BJ (cell line): ENCODE results near the gene GMNN. TPM values are rescaled to one million over a fixed set of nuclear protein-coding genes. Genes with fewer than 3 reads are reported as not detected.

Source experiments
- CTCF ChIA-PET: fragments of 350-600 bp; formaldehyde crosslinking; extraction: SDS; loops from one replicate; lab custom pipeline; 2021; ENCODE audit warnings: antibody characterized with exemption, inconsistent platforms; lab: Yijun Ruan, JAX
- POLR2A ChIA-PET: fragments of 300-600 bp; sonication (Branson Sonifier 250); formaldehyde crosslinking; extraction: SDS; loops from one replicate; lab custom pipeline; 2021; ENCODE audit warnings: antibody characterized with exemption; lab: Charles Lee
- DNase-seq: peaks from one replicate; pipeline ENCODE4 v3.0.0-alpha.2; 2011; ENCODE audit warnings: low read depth
- H3K27me3 ChIP-seq: 2 replicates; pipeline ENCODE4 v1.6.0; 2011; ENCODE audit warnings: low read length; ENCODE audit not compliant: control insufficient read depth, insufficient read depth
- H3K36me3 ChIP-seq: 2 replicates; pipeline ENCODE4 v1.5.1; 2011; ENCODE audit warnings: low read length; ENCODE audit not compliant: control insufficient read depth, insufficient read depth
- H3K4me3 ChIP-seq: 2 replicates; pipeline ENCODE4 v1.5.1; 2011; ENCODE audit warnings: low read depth, mild to moderate bottlenecking, control low read depth, low read length
- polyA plus RNA-seq: library from polyadenylated mRNA; depleted of rRNA; stranded (reverse); fragments of >200 nt; gene quantifications from 2 replicates; pipeline ENCODE4 v1.2.3, GENCODE V29; 2011
- TF ChIP-seq, protein P1 (sequence below): IDR thresholded peaks from 2 replicates; pipeline ENCODE4 v1.5.1; 2011; ENCODE audit warnings: low read depth, mild to moderate bottlenecking, control low read depth, inconsistent platforms, low read length, moderate library complexity; ENCODE audit not compliant: insufficient read depth

GMNN gene
- polyA plus RNA-seq, 1 experiment = 13.4 TPM

GRCh38 chr6:24768361-24768760, 6.4 kb upstream of the GMNN start:
- TF ChIP-seq, protein P1, sequence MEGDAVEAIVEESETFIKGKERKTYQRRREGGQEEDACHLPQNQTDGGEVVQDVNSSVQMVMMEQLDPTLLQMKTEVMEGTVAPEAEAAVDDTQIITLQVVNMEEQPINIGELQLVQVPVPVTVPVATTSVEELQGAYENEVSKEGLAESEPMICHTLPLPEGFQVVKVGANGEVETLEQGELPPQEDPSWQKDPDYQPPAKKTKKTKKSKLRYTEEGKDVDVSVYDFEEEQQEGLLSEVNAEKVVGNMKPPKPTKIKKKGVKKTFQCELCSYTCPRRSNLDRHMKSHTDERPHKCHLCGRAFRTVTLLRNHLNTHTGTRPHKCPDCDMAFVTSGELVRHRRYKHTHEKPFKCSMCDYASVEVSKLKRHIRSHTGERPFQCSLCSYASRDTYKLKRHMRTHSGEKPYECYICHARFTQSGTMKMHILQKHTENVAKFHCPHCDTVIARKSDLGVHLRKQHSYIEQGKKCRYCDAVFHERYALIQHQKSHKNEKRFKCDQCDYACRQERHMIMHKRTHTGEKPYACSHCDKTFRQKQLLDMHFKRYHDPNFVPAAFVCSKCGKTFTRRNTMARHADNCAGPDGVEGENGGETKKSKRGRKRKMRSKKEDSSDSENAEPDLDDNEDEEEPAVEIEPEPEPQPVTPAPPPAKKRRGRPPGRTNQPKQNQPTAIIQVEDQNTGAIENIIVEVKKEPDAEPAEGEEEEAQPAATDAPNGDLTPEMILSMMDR = no peak
- no peaks in the 10 kb centered on the region for H3K27me3 ChIP-seq
- CTCF ChIA-PET = interaction anchor here (6.3 kb wide), 1 partner anchor 186 kb away, joined by 61 read pairs; no protein-coding TSS in a partner anchor
- POLR2A ChIA-PET = no interaction called here
- H3K36me3 ChIP-seq = no peaks in the 10 kb centered on the region
- no peak overlapping the region for H3K4me3 ChIP-seq
- DNase-seq = no peak

DNA sequence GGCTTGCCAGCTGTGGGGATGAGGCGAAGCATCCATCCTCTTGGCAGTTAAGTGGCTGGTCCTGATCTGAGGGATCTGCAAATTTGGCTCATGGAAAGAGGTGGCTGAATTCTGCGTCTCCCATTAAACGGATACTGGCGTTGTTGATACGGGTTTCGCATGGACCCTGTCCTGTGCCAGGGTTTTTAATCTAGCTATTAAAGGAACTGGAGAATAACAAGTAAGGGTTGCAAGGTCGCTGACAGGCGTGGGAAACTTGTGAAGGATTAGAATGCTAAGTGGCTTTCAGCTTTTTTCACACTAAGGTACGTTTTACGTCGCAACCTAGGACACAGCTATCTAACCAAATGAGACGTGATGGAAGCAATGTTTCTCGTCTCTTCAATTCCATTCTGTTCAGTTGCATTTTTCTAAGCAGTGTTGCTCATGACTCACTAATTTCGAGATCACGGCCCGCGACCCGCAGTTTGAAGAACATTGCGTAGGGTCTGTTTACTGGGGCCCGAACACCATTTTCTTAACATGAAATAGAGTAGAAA, 852 bp downstream of the GMNN start:
- TF ChIP-seq, protein P1 = no peak
- no peaks in the 10 kb centered on the region for H3K36me3 ChIP-seq
- H3K4me3 ChIP-seq = peak overlapping the region; percentile 83
- ChIA-PET POLR2A (interaction anchor here (1.0 kb wide), 1 partner anchor 127 kb away, joined by 3 read pairs; no protein-coding TSS in a partner anchor), CTCF (interaction anchor here (1.1 to 1.2 kb wide), 2 partner anchors 48 to 195 kb away, joined by 3 read pairs; no protein-coding TSS in a partner anchor)
- no peak for DNase-seq
- no peaks in the 10 kb centered on the region for H3K27me3 ChIP-seq

GRCh38 chr6:24777227-24777626, 2.5 kb downstream of the GMNN start:
- CTCF ChIA-PET = no interaction called here
- no peak for DNase-seq
- no peaks in the 10 kb centered on the region for H3K27me3 ChIP-seq
- POLR2A ChIA-PET = interaction anchor here (0.6 kb wide), 1 partner anchor 131 kb away, joined by 6 read pairs; no protein-coding TSS in a partner anchor
- H3K4me3 ChIP-seq = no peak overlapping the region
- H3K36me3 ChIP-seq = no peaks in the 10 kb centered on the region
- TF ChIP-seq, protein P1 = no peak

GRCh38 chr6:24778121-24778520, 3.4 kb downstream of the GMNN start:
- TF ChIP-seq, protein P1 = no peak
- no peaks in the 10 kb centered on the region for H3K36me3 ChIP-seq
- POLR2A ChIA-PET = interaction anchor here (0.6 kb wide), 1 partner anchor 131 kb away, joined by 6 read pairs; no protein-coding TSS in a partner anchor
- H3K4me3 ChIP-seq = no peak overlapping the region
- no peak for DNase-seq
- CTCF ChIA-PET = interaction anchor here (1.5 kb wide), 1 partner anchor 293 kb away, joined by 4 read pairs; no protein-coding TSS in a partner anchor
- no peaks in the 10 kb centered on the region for H3K27me3 ChIP-seq

DNA sequence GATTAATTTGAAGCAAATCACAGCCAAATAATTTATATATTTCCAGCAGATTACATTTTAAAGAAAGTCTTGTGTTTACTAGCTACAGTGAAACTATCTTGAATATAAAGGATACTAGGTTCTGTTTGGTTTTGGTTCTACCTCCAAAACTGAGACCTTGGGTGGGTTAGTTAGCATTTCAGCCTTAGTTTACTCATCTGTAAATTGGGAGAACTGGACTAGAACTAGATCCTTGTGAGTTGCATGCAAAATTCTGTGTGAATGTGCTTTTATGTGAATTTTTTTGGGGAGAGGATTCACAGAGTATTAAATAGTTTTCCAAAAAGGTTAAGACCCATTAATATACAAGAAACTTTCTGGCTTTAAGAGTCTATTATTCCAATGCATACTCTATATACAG, 4.1 kb downstream of the GMNN start:
- Histone ChIP-seq H3K4me3 (no peak overlapping the region), H3K27me3 (no peaks in the 10 kb centered on the region), H3K36me3 (no peaks in the 10 kb centered on the region)
- TF ChIP-seq, protein P1 = no peak
- CTCF ChIA-PET = interaction anchor here (0.6 to 1.5 kb wide), 5 partner anchors 26 to 1697 kb away, joined by 3 to 4 read pairs (median 3); no protein-coding TSS in a partner anchor
- POLR2A ChIA-PET = interaction anchor here (0.6 kb wide), 1 partner anchor 31 kb away, joined by 3 read pairs; no protein-coding TSS in a partner anchor
- DNase-seq = no peak
